Measurements from ENCODE around the gene ADCY9. TPM values are rescaled to one million over a fixed set of nuclear protein-coding genes. Genes with fewer than 3 reads are reported as not detected.

ADCY9 gene
- total RNA-seq, 1 experiment from 2014 or later = 10.5 TPM

GRCh38 chr16:4093495-4094126, 22.6 kb downstream of the ADCY9 start:
- intact Hi-C loops (cut with micrococcal nuclease; ENCODE audit: unreplicated experiment) = no loop called here
- no peak for DNase-seq
- Histone ChIP-seq H3K79me2 (ENCODE audit: low read depth) (no peaks in the 10 kb centered on the region), H3K27ac (no peak overlapping the region), H3K9me3 (ENCODE audit: insufficient read depth, low read depth) (no peaks in the 10 kb centered on the region), H3K4me1 (replicated peaks; ENCODE audit: insufficient read depth) (0 out of 2 replicates have a peak, but pooled peaks cover 3% of the 10 kb centered on the region), H4K20me1 (ENCODE audit: insufficient read depth) (no peaks in the 10 kb centered on the region), H3K4me2 (no peak overlapping the region), H3K27me3 (ENCODE audit: insufficient read depth, low read depth) (no peaks in the 10 kb centered on the region), H3K36me3 (ENCODE audit: low read depth) (no peaks in the 10 kb centered on the region), H3K9me2 (ENCODE audit: insufficient read depth) (no peaks in the 10 kb centered on the region), H2AFZ (no peak overlapping the region), H3F3A (ENCODE audit: insufficient read depth, low read depth) (no peaks in the 10 kb centered on the region), H3K4me3 (no peak overlapping the region)
- TF ChIP-seq, protein P1, sequence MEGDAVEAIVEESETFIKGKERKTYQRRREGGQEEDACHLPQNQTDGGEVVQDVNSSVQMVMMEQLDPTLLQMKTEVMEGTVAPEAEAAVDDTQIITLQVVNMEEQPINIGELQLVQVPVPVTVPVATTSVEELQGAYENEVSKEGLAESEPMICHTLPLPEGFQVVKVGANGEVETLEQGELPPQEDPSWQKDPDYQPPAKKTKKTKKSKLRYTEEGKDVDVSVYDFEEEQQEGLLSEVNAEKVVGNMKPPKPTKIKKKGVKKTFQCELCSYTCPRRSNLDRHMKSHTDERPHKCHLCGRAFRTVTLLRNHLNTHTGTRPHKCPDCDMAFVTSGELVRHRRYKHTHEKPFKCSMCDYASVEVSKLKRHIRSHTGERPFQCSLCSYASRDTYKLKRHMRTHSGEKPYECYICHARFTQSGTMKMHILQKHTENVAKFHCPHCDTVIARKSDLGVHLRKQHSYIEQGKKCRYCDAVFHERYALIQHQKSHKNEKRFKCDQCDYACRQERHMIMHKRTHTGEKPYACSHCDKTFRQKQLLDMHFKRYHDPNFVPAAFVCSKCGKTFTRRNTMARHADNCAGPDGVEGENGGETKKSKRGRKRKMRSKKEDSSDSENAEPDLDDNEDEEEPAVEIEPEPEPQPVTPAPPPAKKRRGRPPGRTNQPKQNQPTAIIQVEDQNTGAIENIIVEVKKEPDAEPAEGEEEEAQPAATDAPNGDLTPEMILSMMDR (conservative IDR thresholded peaks at IDR 0.05) = no peak
- TF ChIP-seq EZH2 (IDR thresholded peaks at IDR 0.05; ENCODE audit: low read depth) = no peak
- ChIA-PET POLR2A (ENCODE audit: unreplicated experiment) (interaction anchor here (0.6 to 0.7 kb wide), 2 partner anchors 18 to 69 kb away, joined by 3 to 5 read pairs; no protein-coding TSS in a partner anchor), CTCF (interaction anchor here (0.6 kb wide), 1 partner anchor 47 kb away, joined by 3 read pairs; no protein-coding TSS in a partner anchor)
- BruUV-seq (replicated peaks) = no TSS peak

GRCh38 chr16:4092547-4093265, 23.5 kb downstream of the ADCY9 start:
- intact Hi-C loops (cut with micrococcal nuclease; ENCODE audit: unreplicated experiment) = no loop called here
- no peak overlapping the region for H2AFZ ChIP-seq
- CTCF ChIA-PET = interaction anchor here (0.6 kb wide), 1 partner anchor 46 kb away, joined by 3 read pairs; no protein-coding TSS in a partner anchor
- POLR2A ChIA-PET (ENCODE audit: unreplicated experiment) = interaction anchor here (0.7 kb wide), 1 partner anchor 19 kb away, joined by 5 read pairs; no protein-coding TSS in a partner anchor
- H3F3A ChIP-seq (ENCODE audit: insufficient read depth, low read depth) = no peaks in the 10 kb centered on the region
- no peaks in the 10 kb centered on the region for H3K27me3 ChIP-seq (ENCODE audit: insufficient read depth, low read depth)
- BruUV-seq (replicated peaks) = no TSS peak
- H3K9me2 ChIP-seq (ENCODE audit: insufficient read depth) = no peaks in the 10 kb centered on the region
- 0 out of 2 replicates have a peak, but pooled peaks cover 1% of the 10 kb centered on the region for H3K4me1 ChIP-seq (replicated peaks; ENCODE audit: insufficient read depth)
- no peak for TF ChIP-seq EZH2 (IDR thresholded peaks at IDR 0.05; ENCODE audit: low read depth)
- TF ChIP-seq, protein P1 (conservative IDR thresholded peaks at IDR 0.05) = no peak
- no peaks in the 10 kb centered on the region for H3K9me3 ChIP-seq (ENCODE audit: insufficient read depth, low read depth)
- no peaks in the 10 kb centered on the region for H3K36me3 ChIP-seq (ENCODE audit: low read depth)
- DNase-seq = no peak
- H3K79me2 ChIP-seq (ENCODE audit: low read depth) = no peaks in the 10 kb centered on the region
- H4K20me1 ChIP-seq (ENCODE audit: insufficient read depth) = no peaks in the 10 kb centered on the region
- H3K27ac ChIP-seq = no peak overlapping the region
- H3K4me2 ChIP-seq = no peak overlapping the region
- H3K4me3 ChIP-seq = no peak overlapping the region

DNA sequence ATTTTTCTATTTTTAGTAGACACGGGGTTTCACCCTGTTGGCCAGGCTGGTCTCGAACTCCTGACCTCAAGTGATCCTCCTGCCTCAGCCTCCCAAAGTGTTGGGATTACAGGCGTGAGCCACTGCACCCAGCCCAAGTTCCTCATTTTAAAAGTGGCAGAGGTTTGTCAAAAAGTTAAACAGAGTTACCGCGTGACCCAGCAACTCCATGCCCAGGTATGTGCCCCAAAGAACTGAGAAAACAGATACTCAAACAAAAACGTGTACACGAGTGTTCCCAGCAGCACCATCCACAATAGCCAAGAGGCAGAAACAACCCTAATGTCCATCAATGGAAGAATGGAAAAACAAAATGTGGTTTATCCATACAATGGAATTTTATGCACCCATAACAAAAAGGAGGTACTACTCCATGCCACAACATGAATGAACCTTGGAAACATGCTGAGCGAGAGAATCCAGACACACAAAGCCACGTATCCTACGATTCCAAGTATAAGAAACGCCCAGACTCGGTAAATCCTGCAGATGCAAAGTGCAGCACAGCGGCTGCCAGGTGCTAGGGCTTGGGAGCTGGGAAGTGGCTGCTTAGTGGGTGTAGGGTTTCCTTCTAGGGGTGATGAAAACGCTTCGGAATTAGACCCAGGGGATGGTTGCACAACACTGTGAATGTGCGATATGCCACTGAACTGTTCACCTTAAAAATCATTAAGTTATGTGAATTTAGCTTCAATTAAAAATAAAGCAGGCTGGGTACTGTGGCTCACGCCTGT, 24.8 kb downstream of the ADCY9 start:
- POLR2A ChIA-PET (ENCODE audit: unreplicated experiment) = no interaction called here
- Histone ChIP-seq H3K4me2 (no peak overlapping the region), H3K79me2 (ENCODE audit: low read depth) (no peaks in the 10 kb centered on the region), H3K27me3 (ENCODE audit: insufficient read depth, low read depth) (no peaks in the 10 kb centered on the region), H4K20me1 (ENCODE audit: insufficient read depth) (no peaks in the 10 kb centered on the region), H3K36me3 (ENCODE audit: low read depth) (no peaks in the 10 kb centered on the region), H2AFZ (no peak overlapping the region), H3K4me3 (no peak overlapping the region), H3K27ac (no peak overlapping the region), H3K9me3 (ENCODE audit: insufficient read depth, low read depth) (no peaks in the 10 kb centered on the region), H3F3A (ENCODE audit: insufficient read depth, low read depth) (no peaks in the 10 kb centered on the region), H3K4me1 (replicated peaks; ENCODE audit: insufficient read depth) (no peaks in the 10 kb centered on the region), H3K9me2 (ENCODE audit: insufficient read depth) (no peaks in the 10 kb centered on the region)
- no TSS peak for BruUV-seq (replicated peaks)
- intact Hi-C loops (cut with micrococcal nuclease; ENCODE audit: unreplicated experiment) = no loop called here
- CTCF ChIA-PET = interaction anchor here (0.6 kb wide), 1 partner anchor 146 kb away, joined by 9 read pairs; no protein-coding TSS in a partner anchor
- DNase-seq = no peak
- no peak for TF ChIP-seq EZH2 (IDR thresholded peaks at IDR 0.05; ENCODE audit: low read depth)
- TF ChIP-seq, protein P1 (conservative IDR thresholded peaks at IDR 0.05) = no peak

Data from PC-9 (cell line).